ENCODE results near the gene PPM1D. TPM values are rescaled to one million over a fixed set of nuclear protein-coding genes. Genes with fewer than 3 reads are reported as not detected.

Gene PPM1D
- total and polyA plus RNA-seq, 2 of the 13 experiments (the other 11 are each of a cell fraction or from before 2014, with no cell fraction given): 8.0 to 26.2 TPM

DNA sequence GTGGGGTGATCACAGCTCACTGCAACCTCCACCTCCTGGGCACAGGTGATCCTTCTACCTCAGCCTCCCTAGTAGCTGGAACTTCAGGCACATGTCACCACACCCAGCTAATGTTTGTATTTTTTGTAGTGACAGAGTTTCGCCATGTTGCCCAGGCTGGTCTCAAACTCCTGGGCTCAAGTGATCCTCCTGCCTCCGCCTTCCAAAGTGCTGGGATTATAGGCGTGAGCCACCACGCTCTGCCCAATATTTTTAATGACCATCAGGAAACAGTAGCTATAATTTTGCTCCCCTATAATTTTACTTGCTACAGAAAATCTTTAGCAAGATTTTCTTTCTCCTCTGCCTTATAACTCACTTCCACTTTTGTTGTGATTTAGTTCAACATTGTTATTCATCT is 44.2 kb upstream of the PPM1D start:
- H3K4me3 ChIP-seq (replicated peaks in 1 of 3; ENCODE audit: insufficient read depth in 1 of 3, low read depth in 2 of 3, low read length in 3 of 3): no peak overlapping the region
- CTCF ChIA-PET (ENCODE audit: low intra/inter-chr PET ratio, low total read pairs): no interaction called here
- no peak for FAIRE-seq
- H3K9me3 ChIP-seq (ENCODE audit: low read length): peaks cover 17% of the 10 kb centered on the region; the same call in 1 of the 2 replicates
- intact Hi-C loops (cut with micrococcal nuclease; ENCODE audit: unreplicated experiment): no loop called here
- POLR2A ChIA-PET: interaction anchor here (1.2 to 2.9 kb wide), 2 partner anchors 29 to 44 kb away, joined by 4 to 10 read pairs; partner anchors contain the start of genes APPBP2 and PPM1D
- in situ Hi-C loops (cut with HindIII; ENCODE audit: extremely low pct_ligation_motif_present, low pct_unique_long_range_greater_than_20kb): no loop called here
- no peak overlapping the region for H3K27ac ChIP-seq (ENCODE audit: extremely low read length, insufficient read depth, low read length)
- no peak overlapping the region for H2AFZ ChIP-seq (ENCODE audit: low read length)
- no peaks in the 10 kb centered on the region for H4K20me1 ChIP-seq (ENCODE audit: insufficient read depth, low read length)
- WGBS (ENCODE audit: low lambda C conversion rate): 90% methylated on average over 4 of the region's 4 CpGs
- DNase-seq (ENCODE audit: low spot score): no peak
- H3K27me3 ChIP-seq (ENCODE audit: control insufficient read depth in 1 of 2, insufficient read depth in 2 of 2, low read length in 2 of 2): no peaks in the 10 kb centered on the region; a peak in 1 of 5 replicates
- TF ChIP-seq ZNF792 (CRISPR knock-in tag; IDR thresholded peaks at IDR 0.05) (no peak), ZBTB1 (CRISPR knock-in tag; IDR thresholded peaks at IDR 0.05; ENCODE audit: borderline replicate concordance) (no peak), KDM5B (CRISPR knock-in tag; IDR thresholded peaks at IDR 0.05; ENCODE audit: borderline replicate concordance) (no peak), ZNF781 (CRISPR knock-in tag; IDR thresholded peaks at IDR 0.05; ENCODE audit: borderline replicate concordance, not compliant biosample characterization) (no peak), ZNF777 (CRISPR knock-in tag; IDR thresholded peaks at IDR 0.05) (no peak), MZF1 (CRISPR knock-in tag; IDR thresholded peaks at IDR 0.05; ENCODE audit: borderline replicate concordance) (no peak), SMARCC2 (IDR thresholded peaks at IDR 0.05) (no peak), RARA (CRISPR knock-in tag; IDR thresholded peaks at IDR 0.05) (no peak), NRL (CRISPR knock-in tag; IDR thresholded peaks at IDR 0.05; ENCODE audit: borderline replicate concordance) (no peak), POGZ (CRISPR knock-in tag; IDR thresholded peaks at IDR 0.05) (no peak), AKAP8 (CRISPR knock-in tag; IDR thresholded peaks at IDR 0.05) (no peak), KDM4B (CRISPR knock-in tag; IDR thresholded peaks at IDR 0.05) (no peak), ZKSCAN5 (CRISPR knock-in tag; IDR thresholded peaks at IDR 0.05) (no peak), ZBTB21 (CRISPR knock-in tag; IDR thresholded peaks at IDR 0.05) (no peak)
- TF ChIP-seq, protein P1, sequence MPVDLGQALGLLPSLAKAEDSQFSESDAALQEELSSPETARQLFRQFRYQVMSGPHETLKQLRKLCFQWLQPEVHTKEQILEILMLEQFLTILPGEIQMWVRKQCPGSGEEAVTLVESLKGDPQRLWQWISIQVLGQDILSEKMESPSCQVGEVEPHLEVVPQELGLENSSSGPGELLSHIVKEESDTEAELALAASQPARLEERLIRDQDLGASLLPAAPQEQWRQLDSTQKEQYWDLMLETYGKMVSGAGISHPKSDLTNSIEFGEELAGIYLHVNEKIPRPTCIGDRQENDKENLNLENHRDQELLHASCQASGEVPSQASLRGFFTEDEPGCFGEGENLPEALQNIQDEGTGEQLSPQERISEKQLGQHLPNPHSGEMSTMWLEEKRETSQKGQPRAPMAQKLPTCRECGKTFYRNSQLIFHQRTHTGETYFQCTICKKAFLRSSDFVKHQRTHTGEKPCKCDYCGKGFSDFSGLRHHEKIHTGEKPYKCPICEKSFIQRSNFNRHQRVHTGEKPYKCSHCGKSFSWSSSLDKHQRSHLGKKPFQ (CRISPR knock-in tag; IDR thresholded peaks at IDR 0.05; ENCODE audit: insufficient replicate concordance): no peak
- TF ChIP-seq, protein P2, sequence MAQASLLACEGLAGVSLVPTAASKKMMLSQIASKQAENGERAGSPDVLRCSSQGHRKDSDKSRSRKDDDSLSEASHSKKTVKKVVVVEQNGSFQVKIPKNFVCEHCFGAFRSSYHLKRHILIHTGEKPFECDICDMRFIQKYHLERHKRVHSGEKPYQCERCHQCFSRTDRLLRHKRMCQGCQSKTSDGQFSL (CRISPR knock-in tag; IDR thresholded peaks at IDR 0.05): no peak
- TF ChIP-seq, protein P3, sequence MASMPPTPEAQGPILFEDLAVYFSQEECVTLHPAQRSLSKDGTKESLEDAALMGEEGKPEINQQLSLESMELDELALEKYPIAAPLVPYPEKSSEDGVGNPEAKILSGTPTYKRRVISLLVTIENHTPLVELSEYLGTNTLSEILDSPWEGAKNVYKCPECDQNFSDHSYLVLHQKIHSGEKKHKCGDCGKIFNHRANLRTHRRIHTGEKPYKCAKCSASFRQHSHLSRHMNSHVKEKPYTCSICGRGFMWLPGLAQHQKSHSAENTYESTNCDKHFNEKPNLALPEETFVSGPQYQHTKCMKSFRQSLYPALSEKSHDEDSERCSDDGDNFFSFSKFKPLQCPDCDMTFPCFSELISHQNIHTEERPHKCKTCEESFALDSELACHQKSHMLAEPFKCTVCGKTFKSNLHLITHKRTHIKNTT (CRISPR knock-in tag; IDR thresholded peaks at IDR 0.05): no peak
- TF ChIP-seq, protein P4, sequence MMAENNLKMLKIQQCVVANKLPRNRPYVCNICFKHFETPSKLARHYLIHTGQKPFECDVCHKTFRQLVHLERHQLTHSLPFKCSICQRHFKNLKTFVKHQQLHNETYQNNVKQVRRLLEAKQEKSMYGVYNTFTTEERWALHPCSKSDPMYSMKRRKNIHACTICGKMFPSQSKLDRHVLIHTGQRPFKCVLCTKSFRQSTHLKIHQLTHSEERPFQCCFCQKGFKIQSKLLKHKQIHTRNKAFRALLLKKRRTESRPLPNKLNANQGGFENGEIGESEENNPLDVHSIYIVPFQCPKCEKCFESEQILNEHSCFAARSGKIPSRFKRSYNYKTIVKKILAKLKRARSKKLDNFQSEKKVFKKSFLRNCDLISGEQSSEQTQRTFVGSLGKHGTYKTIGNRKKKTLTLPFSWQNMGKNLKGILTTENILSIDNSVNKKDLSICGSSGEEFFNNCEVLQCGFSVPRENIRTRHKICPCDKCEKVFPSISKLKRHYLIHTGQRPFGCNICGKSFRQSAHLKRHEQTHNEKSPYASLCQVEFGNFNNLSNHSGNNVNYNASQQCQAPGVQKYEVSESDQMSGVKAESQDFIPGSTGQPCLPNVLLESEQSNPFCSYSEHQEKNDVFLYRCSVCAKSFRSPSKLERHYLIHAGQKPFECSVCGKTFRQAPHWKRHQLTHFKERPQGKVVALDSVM (CRISPR knock-in tag; IDR thresholded peaks at IDR 0.05): no peak
- TF ChIP-seq, protein P5, sequence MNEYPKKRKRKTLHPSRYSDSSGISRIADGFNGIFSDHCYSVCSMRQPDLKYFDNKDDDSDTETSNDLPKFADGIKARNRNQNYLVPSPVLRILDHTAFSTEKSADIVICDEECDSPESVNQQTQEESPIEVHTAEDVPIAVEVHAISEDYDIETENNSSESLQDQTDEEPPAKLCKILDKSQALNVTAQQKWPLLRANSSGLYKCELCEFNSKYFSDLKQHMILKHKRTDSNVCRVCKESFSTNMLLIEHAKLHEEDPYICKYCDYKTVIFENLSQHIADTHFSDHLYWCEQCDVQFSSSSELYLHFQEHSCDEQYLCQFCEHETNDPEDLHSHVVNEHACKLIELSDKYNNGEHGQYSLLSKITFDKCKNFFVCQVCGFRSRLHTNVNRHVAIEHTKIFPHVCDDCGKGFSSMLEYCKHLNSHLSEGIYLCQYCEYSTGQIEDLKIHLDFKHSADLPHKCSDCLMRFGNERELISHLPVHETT (CRISPR knock-in tag; conservative IDR thresholded peaks at IDR 0.05): no peak
- H3K36me3 ChIP-seq (replicated peaks in 1 of 2; ENCODE audit: control insufficient read depth in 1 of 2, insufficient read depth in 2 of 2, low read length in 2 of 2): no peaks in the 10 kb centered on the region
- no peaks in the 10 kb centered on the region for H3K79me2 ChIP-seq (ENCODE audit: insufficient read depth, low read length)
- no peak overlapping the region for H3K4me2 ChIP-seq (ENCODE audit: low read depth, low read length)
- BruUV-seq (replicated peaks): no TSS peak
- H3K9ac ChIP-seq (ENCODE audit: insufficient read depth, low read depth, low read length): no peak overlapping the region
- ATAC-seq: no peak
- peaks cover 29% of the 10 kb centered on the region for H3K4me1 ChIP-seq (ENCODE audit: insufficient read depth, low read length)

Data from HepG2 (cell line).